ENCODE data around the gene CDYL.

The CDYL gene

GRCh38 chr6:4885341-4885933, 109.2 kb downstream of the CDYL start:
- no peak for DNase-seq

DNA sequence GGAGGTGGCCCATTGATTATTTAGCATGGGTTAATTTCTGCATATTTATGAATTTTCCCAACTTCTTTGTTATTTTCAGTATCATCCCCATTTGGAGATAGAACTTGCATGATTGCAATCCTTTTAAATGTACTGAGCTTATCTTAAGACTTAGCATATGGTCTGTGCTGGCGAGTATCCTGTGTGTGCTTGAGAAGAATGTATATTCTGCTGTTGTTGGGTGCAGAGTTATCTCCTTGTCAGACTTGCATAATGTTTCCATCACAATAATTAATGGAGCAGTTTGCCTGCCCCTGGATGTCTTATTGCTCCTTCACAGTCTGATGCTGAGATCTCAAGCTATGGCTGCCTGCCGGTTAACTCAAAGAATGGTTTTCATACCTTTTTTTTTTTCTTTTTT, 112.6 kb downstream of the CDYL start:
- no peak for DNase-seq

GRCh38 chr6:4889701-4890100, 113.5 kb downstream of the CDYL start:
- DNase-seq: peak; percentile 23

- DNase-seq: no peak
Observed at GRCh38 chr6:4890191-4890590, 114.0 kb downstream of the CDYL start.

- no peak for DNase-seq
Observed at GRCh38 chr6:4890627-4891026, 114.4 kb downstream of the CDYL start.

DNA sequence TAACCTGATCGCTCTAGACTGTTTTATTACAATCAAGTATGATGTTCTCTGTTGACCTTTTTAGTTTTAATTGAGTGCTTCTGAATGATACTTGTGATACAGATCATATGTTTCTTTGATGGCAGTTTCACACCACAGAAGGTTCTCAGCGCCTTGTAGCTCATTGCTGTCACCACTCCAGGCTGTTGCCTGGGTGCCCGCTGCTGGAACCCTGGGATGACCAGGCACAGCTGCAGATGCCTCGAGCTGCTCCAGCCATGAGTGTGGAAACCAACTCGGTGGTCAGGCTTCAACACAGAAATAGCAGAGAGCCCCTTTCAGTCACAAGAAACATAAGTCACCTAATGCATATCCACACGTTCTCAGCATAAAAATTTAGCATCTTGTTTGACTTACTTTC, 114.9 kb downstream of the CDYL start:
- no peak for DNase-seq

DNA sequence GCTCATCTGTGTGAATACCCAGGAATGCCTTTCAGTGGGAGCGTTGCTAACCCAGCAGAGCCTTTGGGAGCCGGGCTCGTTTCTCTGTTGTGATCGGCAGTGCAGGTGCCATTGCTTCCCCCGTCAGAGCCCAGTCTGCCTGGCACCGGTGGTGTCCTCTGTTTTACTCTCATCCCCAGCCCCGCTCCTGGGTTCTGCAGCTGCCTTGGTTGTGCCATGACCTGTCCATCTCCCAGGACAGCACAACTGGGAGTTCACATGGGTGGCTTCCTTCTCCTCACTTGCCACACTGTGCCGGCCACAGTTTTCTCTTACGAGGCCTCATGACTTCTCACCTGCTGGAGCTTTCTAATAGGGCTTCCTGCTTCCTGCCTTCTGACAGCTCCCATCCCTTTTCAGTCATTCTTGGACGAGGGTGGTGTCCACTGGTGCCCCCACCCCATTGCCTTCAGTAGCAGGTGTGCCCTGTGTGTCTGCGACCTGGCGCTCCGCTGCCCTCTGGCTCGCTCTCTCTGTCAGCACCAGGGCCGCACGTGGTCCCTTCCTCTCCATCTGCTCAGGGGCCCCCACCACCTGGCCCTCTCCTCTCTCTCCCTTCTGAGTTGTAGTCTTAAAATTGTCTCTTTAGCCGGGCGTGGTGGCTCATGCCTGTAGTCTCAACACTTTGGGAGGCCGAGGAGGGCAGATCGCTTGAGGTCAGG, 116.7 kb downstream of the CDYL start:
- DNase-seq: no peak

- no peak for DNase-seq
Observed at GRCh38 chr6:4894049-4894448, 117.8 kb downstream of the CDYL start.

GRCh38 chr6:4895971-4896370, 119.8 kb downstream of the CDYL start:
- DNase-seq: no peak

- DNase-seq: no peak
Observed at GRCh38 chr6:4896401-4896800, 120.2 kb downstream of the CDYL start.

DNA sequence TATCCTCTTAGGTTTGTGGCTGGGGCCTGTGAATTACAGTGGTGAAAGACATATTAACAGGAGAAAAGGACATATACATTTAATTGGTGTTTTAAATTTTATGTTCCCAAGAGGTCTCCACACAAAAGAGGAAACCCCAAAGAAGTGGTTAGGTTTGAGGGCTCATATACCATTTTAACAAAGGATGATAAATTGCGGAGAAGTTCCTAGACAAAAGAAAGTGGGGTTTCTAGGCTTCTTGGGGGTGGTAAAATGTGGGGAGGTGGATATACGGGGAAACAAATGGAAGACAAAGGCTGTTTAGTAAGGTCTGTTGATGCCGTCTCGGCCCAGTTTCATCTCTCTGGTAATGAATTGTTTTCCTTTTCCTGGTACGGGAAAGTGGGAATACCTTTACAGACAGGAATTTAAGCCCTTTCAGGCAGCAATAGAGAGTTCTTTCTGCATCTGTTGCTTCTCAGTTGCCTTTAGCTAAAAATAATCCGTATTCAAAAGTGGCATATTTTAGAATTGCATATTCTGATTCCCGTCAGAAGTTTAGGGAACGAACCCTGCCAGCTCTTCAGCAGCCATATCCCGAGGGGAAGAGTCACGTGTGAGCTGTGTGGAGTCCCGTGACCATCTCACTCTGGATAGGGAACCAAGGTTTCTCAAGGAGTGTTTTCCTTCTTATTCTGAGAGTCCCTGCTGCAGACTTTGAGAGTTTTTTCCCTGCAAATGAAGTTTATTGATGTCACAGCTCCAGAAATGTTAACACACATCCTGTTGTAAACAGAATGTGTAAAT, 123.2 kb downstream of the CDYL start:
- DNase-seq: no peak

DNA sequence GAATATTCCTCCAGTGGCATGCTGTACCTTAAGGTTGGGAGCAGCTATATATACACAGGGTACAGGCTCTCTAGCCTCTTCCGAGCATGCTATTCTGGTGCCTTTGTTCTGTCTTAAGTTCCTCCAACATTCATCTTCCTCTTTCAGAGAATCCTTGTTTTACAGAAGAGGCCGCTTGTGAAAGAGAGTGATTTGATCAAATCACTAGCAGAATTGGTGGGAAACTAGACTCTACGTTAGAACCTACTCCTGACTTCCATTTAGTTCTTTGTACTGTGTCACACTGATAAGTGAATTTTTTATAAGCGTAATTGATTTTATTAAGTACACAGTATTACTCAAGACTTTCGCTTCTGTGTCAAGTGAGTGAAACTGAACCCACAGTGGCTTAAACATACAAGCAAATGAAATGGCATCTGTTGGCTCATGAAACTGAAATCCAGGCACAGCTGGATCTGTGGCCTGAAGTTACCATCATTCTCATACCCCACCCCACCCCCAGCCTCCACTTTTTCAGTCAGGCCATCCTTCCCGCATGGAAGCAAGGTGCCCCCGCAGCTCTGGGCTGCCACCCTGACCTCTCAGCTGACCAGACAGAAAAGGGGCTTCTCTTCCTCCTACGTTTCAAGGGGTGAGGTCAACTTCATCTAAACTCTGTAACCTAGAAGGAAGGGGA, 125.3 kb downstream of the CDYL start:
- no peak for DNase-seq

DNA sequence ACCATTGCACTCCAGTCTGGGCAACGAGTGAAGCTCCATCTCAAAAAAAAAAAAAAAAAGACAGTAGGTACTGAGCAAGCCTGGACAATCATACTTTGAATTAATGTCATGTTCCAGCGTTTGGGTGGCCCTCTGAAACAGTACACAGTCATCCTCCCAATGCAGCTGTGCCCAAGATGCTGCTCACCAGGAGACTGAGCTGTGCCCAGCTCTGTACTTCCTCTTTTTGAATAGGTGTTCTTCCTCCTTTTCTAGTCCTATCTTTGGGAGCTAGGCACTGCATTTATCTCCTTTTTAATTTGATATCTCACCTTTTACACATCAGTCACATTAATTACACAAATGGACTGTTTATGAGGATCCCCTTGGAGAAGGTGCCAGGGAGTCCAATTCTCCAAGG, 126.2 kb downstream of the CDYL start:
- DNase-seq: no peak

- no peak for DNase-seq
Observed at GRCh38 chr6:4903121-4903520, 126.9 kb downstream of the CDYL start.

DNA sequence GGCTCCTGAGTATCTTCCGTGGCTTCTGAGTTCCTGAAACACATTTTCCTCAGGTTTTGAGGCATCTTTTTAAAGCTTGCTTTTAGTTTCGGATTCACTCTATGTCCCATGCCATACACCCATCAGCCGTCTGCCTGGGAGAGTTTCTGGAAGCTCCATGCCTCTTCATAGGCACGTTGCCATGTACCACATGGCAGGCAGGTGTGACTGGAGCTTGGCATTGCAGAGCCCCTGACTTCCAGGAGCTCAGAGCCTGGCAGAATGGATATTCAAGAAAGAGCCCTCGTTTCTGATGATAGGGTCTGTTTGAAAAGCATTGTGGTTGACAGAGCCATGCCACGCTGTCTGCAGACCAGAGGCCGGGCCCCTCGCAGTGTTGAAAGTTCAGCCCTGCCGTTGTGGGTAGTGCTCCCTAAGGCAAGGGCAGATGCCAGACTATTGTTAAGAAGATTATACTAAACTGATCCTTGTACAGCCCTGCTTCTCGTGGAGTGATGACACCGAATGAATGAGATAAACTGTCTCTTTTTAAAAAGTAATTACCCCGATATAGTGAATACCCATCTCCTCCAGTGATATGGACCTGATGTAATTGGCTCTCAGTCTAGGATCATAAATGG, 127.7 kb downstream of the CDYL start:
- DNase-seq: no peak

DNA sequence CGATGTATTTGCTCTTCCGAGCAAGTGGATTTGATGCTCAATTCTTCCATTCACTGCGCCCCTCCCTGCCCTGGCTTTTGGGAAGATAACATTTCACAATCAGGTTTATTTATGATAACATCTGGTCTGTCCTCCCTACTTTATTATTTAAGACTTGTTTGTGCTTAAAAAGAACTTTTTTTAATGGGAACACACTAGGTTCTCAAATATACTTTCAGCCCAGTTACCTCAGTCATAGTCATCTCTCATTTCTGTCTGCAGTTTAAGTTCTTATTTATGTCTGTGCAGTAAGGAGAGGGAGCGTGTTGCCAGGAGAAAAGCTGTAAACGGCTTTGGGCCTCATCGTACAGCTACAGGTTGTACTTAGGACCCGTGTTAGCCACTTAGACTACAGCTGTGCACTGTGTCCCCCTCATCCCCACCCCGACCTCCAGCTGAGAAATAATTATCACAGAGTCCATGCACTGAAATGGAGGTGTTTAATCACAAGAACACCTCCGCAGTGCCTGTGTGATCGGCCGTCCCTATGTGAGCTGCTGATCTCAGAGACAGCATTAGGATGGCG, 128.3 kb downstream of the CDYL start:
- no peak for DNase-seq

DNA sequence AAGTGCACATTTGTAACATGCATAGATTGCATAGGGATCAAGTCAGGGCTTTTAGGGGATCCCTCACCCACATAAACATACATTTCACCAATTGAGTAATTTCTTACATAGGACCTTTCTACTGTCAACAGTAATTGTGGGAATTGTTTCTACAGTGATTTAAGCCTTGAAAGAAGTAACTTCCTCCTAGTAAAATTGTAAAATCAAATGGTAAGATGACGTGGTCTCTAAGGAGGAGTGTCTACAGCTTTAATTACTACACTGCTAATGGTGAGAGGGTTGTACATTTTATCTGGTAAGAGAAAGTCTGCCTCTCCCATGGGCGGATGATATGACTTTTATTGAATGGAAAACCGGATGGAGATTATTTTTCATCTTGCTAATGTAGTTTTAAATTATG, 129.6 kb downstream of the CDYL start:
- no peak for DNase-seq

GRCh38 chr6:4906293-4907276, 130.4 kb downstream of the CDYL start:
- no peak for DNase-seq

DNA sequence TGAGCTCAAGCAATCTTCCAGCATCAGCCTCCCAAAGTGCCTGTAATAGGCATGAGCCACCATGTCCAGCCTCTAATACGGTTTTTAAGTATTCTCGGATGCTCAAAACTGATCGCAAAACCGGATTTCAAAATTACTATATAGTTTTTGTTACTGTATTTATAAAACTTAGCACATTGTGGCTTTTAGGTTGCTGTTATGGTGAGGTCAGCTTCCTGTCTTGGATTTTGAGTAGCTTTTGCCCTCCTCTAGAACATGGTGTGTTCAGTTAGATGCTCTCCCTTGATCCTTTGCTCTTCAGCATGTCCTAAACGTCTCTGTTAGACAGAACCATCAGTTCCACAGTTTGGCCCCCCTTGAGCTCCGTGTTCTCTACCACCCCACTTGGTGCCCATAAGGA, 131.4 kb downstream of the CDYL start:
- no peak for DNase-seq

DNA sequence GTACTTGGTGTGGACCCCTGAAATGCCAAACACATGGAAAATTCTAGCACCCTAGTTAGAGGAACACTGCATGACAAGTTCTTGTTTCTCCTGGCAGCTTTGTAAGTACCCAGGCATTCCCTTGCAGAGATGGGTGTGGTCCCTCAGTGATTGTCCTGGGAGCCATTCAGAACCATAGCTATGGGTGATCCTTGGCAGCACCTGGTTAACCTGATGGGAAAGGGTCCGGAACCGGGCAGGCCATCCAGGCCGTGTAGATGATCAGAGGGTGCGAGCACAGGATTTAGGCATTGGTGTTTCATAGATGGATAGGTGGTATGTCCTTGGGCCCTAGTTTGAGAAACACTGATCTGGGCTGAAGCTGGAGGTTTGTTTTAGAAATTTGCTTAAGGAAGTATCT, 131.9 kb downstream of the CDYL start:
- no peak for DNase-seq

GRCh38 chr6:4909063-4909706, 133.0 kb downstream of the CDYL start:
- no peak for DNase-seq
